HG03039 (cell line): Measurements from ENCODE around the gene ACVR2A.

Experiments
- ATAC-seq: cut with Tn5 transposase; IDR thresholded peaks from one replicate; pipeline ENCODE4 v1.9.1; 2021; ENCODE audit warnings: mild to moderate bottlenecking, moderate library complexity; ENCODE audit not compliant: unreplicated experiment

Gene ACVR2A

GRCh38 chr2:147854557-147855134, 9.8 kb downstream of the ACVR2A start:
- no peak for ATAC-seq

- no peak for ATAC-seq
Measured at GRCh38 chr2:147855316-147855715, 10.5 kb downstream of the ACVR2A start.

DNA sequence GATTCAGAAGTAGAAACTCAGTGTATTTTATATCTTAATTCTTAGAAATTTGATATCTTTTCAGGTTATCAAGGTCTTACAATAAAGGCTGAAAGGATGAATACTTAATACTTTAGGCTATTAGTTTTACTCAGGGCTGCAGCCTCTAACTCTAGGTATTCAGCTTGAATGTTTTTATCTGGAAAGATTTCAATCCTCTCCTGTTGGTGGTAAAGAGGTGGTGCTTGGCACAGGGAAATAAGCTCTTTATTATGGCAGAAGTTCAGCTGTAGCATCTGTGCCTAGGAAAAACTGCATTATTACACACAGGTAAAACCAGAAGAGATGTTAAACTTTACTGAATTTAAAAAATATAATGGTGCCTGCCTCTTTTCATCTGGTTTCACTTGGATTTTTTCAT, 11.1 kb downstream of the ACVR2A start:
- ATAC-seq: no peak

- no peak for ATAC-seq
Measured at GRCh38 chr2:147860009-147860408, 15.2 kb downstream of the ACVR2A start.

DNA sequence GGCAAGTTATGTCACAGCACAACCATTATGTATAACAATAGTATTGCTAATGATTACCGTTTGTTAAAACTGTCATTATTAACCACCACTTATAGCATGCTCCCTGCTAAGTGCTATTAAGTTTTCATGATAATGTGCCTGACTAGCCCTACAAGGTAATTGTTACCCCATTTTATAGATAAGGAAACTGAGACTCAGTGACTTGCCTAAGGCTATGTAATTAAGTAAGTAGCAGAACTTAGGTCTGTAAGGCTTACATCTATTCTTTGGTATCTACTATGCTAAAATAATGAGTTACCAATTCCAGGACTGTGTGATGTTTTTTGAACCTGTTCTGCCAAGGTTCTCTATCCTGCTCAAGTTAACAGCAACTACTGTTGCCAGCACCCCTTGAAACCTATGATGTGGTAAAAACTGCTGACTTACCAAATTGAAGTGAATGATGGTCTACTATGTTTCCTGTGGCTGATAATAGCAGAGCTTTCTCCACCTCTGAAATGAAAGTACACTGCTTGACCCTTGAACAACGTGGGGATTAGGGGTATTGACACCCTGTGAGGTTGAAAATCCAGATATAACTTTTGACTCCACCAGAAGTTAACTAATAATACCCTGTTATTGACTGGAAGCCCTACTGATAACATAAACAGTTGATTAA, 18.2 kb downstream of the ACVR2A start:
- no peak for ATAC-seq

- ATAC-seq: no peak
Measured at GRCh38 chr2:147863835-147864234, 19.0 kb downstream of the ACVR2A start.

DNA sequence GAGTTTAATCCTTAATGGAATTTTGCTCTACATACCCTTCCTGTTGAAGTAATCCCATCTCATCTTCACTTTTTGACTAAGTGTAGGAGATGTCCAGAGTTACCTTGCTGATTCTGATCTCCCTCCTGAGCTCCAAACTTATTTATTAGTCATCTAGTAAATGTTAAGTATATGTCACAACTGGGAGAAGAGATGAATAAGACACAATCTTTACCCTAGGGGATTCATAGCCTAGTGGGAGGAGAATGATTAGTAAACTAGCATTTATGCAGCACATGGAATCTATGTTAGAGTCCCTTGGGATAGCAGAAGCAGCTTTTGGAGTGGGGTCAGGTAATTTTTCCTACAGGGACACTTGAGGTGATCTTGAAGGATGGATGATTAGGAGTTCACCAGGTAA, 20.7 kb downstream of the ACVR2A start:
- no peak for ATAC-seq

GRCh38 chr2:147867050-147867449, 22.2 kb downstream of the ACVR2A start:
- ATAC-seq: no peak

DNA sequence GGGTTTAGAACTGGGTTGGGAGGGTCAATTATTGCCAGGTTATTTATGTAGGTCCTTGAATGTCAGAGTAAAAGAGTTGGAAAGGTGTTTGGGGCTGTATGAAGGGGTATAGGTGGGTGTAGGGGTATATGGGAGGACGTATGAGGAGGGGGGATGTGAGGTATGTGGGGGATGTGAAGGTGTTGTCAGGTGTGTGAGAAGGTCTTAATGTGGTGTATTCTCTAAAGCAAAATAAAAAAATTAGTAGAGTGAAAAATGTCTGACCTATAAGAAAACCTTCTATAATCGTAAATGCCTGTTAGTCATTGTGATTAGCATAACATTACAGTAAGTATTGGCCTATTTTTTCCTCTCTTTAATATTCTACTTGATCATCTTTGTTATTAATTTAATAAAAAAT, 25.1 kb downstream of the ACVR2A start:
- no peak for ATAC-seq

- no peak for ATAC-seq
Measured at GRCh38 chr2:147872967-147873366, 28.1 kb downstream of the ACVR2A start.

DNA sequence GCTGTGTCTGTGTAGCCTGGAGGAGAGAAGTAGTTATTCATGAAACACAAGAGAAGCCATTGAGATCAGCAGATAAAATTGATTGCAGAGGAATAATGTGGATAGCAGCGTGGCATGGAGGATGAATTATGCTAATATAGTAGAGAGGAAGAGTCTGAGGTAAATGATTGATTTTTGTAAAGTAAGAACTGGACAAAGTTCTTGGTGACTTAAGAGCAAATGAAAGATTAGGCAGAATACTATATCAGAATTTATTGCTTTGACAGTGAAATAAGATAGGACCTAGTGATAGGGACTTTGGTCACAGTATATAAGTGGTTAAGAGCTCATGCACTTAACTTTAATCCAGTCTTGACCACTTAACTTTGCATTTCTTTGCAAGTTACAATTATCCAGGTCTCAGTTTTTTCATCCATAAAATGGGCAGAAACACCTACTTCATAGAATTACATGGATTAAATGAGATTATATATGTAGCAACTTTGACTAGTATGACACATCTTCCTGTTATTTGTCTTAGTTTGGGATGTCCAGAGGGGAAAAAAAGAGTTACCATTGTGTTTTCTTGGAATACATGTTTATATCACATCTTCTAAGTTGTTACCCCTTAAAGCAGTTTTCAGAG, 29.1 kb downstream of the ACVR2A start:
- ATAC-seq: no peak

- no peak for ATAC-seq
Measured at GRCh38 chr2:147879846-147880245, 35.0 kb downstream of the ACVR2A start.

DNA sequence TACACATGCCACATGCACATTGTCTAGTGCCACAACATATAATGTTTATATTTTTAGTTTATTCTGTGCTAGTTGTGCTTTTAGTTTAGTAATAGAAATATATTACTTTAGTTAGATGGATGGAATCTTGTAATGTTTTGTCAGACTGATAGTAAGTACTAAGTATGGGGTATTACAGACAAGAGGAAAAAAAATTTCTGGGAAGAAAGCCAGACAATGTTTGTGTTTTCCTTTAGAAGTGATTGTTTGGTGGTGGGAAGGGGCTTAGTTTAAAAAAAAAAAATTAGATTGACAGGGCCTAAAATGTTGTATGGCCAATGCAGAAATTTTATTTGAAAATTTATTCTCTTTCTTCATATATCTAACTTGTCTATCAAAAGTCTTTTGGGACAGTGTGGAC, 37.8 kb downstream of the ACVR2A start:
- no peak for ATAC-seq

- no peak for ATAC-seq
Measured at GRCh38 chr2:147884830-147885229, 40.0 kb downstream of the ACVR2A start.

- ATAC-seq: no peak
Measured at GRCh38 chr2:147886136-147886535, 41.3 kb downstream of the ACVR2A start.

GRCh38 chr2:147888680-147889079, 43.9 kb downstream of the ACVR2A start:
- ATAC-seq: peak; percentile 80

GRCh38 chr2:147904051-147904450, 59.2 kb downstream of the ACVR2A start:
- no peak for ATAC-seq

GRCh38 chr2:147909178-147909577, 64.3 kb downstream of the ACVR2A start:
- no peak for ATAC-seq

GRCh38 chr2:147910990-147911473, 66.2 kb downstream of the ACVR2A start:
- no peak for ATAC-seq

DNA sequence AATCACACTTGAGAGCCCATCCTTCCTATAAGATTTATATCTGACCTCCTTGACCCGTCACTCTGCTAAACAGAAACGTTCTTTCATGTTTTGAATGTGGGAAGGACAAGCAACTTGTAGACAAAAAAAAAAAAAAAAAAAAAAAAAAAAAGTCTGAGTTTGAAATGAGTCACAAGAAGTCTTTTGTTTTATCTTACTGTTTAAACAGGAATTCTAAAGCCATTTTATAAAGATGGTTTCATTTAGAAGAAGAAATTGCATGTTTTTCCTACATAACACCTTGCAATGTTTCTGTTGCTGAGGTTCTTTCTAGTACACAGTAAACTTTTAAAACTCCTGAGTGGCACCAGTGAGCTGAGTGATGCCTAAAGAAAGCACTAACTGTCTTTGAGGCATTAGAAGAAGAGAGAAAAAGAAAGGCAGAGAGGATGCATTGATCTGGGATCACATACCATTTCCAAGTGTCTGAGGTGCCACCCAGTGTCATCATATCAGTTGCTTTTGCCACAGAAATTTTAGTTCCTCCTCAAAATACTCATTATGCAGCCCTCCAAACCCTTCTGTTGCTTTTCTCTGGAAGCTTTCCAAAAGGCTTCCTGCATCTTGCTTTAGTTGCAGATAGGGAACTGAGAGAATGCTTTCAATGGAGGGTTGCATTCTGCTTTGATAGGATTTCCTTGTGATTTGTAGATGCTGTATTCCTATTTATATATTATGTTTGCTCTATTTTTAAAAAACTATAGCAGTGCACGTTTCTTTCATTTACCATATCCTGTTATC, 69.1 kb downstream of the ACVR2A start:
- no peak for ATAC-seq

DNA sequence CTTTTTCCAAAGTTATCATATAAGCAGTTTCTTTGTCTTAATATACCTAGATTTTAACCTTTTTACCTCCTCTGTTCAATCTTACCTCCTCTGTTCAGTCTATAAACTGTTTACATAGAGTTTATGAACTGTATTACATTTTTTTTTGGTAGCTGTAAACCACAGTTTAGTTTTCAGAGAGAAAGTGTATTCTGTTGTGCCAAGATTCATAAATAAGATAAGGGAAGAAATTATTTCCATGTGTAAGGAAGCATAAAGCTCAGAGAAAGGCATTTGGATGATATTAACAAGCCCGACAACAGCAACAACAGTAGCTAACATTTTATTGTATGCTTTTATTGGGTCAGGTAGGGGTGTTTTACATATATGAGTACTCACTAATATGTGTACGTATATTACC, 71.2 kb downstream of the ACVR2A start:
- ATAC-seq: no peak

DNA sequence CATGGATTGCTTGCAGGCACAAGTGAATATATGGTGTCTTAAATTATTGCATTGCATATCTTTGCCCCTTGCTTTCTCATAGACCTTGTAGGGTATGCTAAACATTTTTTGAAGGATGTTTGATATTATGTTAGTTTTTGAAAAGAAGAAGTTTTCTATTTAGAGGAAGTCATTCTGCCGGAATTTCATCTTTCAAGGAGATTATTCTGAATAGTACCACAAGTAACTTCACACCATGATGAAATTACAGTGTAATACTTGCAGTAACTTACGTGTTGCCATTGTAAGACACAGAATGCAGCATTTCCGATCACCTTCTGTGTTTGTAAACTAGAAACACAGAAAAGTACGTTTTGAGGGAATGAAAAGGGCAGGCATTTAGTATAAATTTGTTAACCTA, 71.9 kb downstream of the ACVR2A start:
- ATAC-seq: no peak
